Esophagus squamous epithelium (tissue), 4 donors: Measurements from ENCODE around the gene PNO1.

Experiments used
- CTCF ChIP-seq, 6 experiments: fragments of 450-650 bp in 4 of 6; fragments of 200-600 bp in 2 of 6; sonication (generic) in 2 of 6; IDR thresholded peaks; one replicate each; pipeline ENCODE4 v1.5.1; 2016 to 2019; ENCODE audit warnings: antibody characterized with exemption in 6 of 6, mild to moderate bottlenecking in 4 of 6, moderate library complexity in 4 of 6
- POLR2A ChIP-seq, 4 donors: fragments of 450-650 bp; IDR thresholded peaks; one replicate each; pipeline ENCODE4 v1.6.1; 2017; ENCODE audit warnings: antibody characterized with exemption in 4 of 4, mild to moderate bottlenecking in 4 of 4, moderate library complexity in 3 of 4

DNA sequence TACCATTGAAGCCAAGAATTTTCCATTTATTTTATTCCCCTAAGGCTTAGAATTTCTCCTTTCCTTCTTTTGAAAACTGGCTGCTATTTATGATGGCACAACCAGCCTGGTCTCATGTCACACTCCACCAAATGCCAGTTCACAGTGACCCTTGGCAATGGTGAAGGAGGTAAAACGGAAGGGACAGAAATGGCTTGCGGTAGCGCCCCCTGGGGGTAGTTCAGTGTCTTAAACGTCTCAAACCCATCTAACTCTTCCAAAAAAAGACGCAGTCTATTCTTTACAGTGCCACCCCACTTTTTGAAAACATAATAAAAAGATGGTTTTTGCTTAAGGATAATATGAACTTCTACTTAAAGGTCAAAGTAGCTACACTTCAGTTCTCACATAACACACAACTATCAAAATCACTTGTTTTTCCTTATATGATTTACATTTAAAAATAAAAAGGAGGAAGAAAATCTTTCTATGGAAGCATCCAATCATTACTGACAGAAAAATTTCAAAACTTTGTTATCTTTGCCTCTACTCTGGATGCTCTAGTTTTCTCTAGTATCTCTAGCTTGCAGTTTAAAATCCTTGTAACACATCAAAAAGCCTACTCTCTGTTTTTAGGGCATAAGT is 28.0 kb downstream of the PNO1 start:
- no peak for TF ChIP-seq POLR2A (IDR thresholded peaks at IDR 0.05)
- peak in 5 of 6 experiments; percentile 33 to 55 (median 48) for TF ChIP-seq CTCF (IDR thresholded peaks at IDR 0.05)
